GM23248 (cell line): Measurements from ENCODE around the gene TET2. TPM values are rescaled to one million over a fixed set of nuclear protein-coding genes. Genes with fewer than 3 reads are reported as not detected.

Experiments
- DNase-seq: peaks from one replicate; pipeline ENCODE4 v3.0.0-alpha.2; 2015
- H2AFZ ChIP-seq: fragments of 200-600 bp; sonication (generic); 2 replicates; pipeline ENCODE4 v1.6.1; 2016; ENCODE audit warnings: antibody characterized with exemption
- H3F3A ChIP-seq: fragments of 200-600 bp; sonication (generic); 2 replicates; pipeline ENCODE4 v1.6.1; 2016; ENCODE audit warnings: mild to moderate bottlenecking, antibody characterized with exemption, mixed run types; ENCODE audit not compliant: insufficient read depth
- H3K27ac ChIP-seq: fragments of 200-600 bp; sonication (generic); 2 replicates; pipeline ENCODE4 v1.5.1; 2016; ENCODE audit warnings: mild to moderate bottlenecking
- H3K27me3 ChIP-seq: fragments of 200-600 bp; sonication (generic); replicated peaks from 2 replicates; pipeline ENCODE4 v1.6.1; 2016; ENCODE audit warnings: mild to moderate bottlenecking; ENCODE audit not compliant: insufficient read depth
- H3K36me3 ChIP-seq: fragments of 200-600 bp; sonication (generic); 2 replicates; pipeline ENCODE4 v1.6.1; 2016; ENCODE audit warnings: low read depth, mild to moderate bottlenecking
- H3K4me1 ChIP-seq: fragments of 200-600 bp; sonication (generic); 2 replicates; pipeline ENCODE4 v1.6.1; 2016; ENCODE audit warnings: mild to moderate bottlenecking; ENCODE audit not compliant: insufficient read depth
- H3K4me2 ChIP-seq: fragments of 200-600 bp; sonication (generic); one replicate; pipeline ENCODE4 v1.6.1; 2016; ENCODE audit warnings: mild to moderate bottlenecking; ENCODE audit not compliant: unreplicated experiment
- H3K4me3 ChIP-seq: fragments of 200-600 bp; sonication (generic); 2 replicates; pipeline ENCODE4 v1.5.1; 2016; ENCODE audit warnings: mild to moderate bottlenecking
- H3K79me2 ChIP-seq: fragments of 200-600 bp; sonication (generic); 2 replicates; pipeline ENCODE4 v1.6.1; 2016; ENCODE audit warnings: mild to moderate bottlenecking; ENCODE audit not compliant: insufficient read depth
- H3K9ac ChIP-seq: fragments of 200-600 bp; sonication (generic); 2 replicates; pipeline ENCODE4 v1.6.1; 2016; ENCODE audit warnings: mild to moderate bottlenecking
- H3K9me2 ChIP-seq: fragments of 200-600 bp; sonication (generic); 2 replicates; pipeline ENCODE4 v1.6.1; 2016; ENCODE audit warnings: mixed run types, mild to moderate bottlenecking, moderate library complexity; ENCODE audit not compliant: insufficient read depth
- H3K9me3 ChIP-seq: fragments of 200-600 bp; sonication (generic); one replicate; pipeline ENCODE4 v1.6.1; 2017; ENCODE audit warnings: low read depth
- H4K20me1 ChIP-seq: fragments of 200-600 bp; sonication (generic); 2 replicates; pipeline ENCODE4 v1.6.0; 2016; ENCODE audit not compliant: insufficient read depth
- EZH2 ChIP-seq: fragments of 200-600 bp; sonication (generic); IDR thresholded peaks from 2 replicates; pipeline ENCODE4 v1.6.1; 2018; ENCODE audit warnings: antibody characterized with exemption, mild to moderate bottlenecking; ENCODE audit not compliant: insufficient read depth, poor library complexity, severe bottlenecking
- EZH2phosphoT487 ChIP-seq: fragments of 200-600 bp; sonication (generic); IDR thresholded peaks from 2 replicates; pipeline ENCODE4 v1.6.1; 2018; ENCODE audit warnings: antibody characterized with exemption, moderate library complexity, mild to moderate bottlenecking, low read depth; ENCODE audit not compliant: insufficient read depth
- WGBS, 2 experiments: methylation state at CpG; one replicate each; pipeline ENCODE4 v1.1.6; 2015 to 2017; ENCODE audit warnings: low lambda C conversion rate in 2 of 2, low coverage in 1 of 2; ENCODE audit errors: missing lambda C conversion rate in 2 of 2; 5-methylcytosine and 5-hydroxymethylcytosine counted together
- in situ Hi-C: fragments of 300-500 bp; cut with MboI; formaldehyde crosslinking; loops from 2 replicates; pipeline ENCODE4 v1.15.0; 2020
- polyA plus RNA-seq: library from polyadenylated mRNA; unstranded; fragments of >200 nt; fragmentation: Nextera tagmentation; extraction: Ambion mirVana; gene quantifications from 2 replicates; pipeline ENCODE4 v1.2.1, GENCODE V29; 2016
- total RNA-seq: library from RNA; depleted of rRNA; stranded (reverse); fragments of >200 nt; shearing (Covaris generic); gene quantifications from 2 replicates; pipeline ENCODE4 v1.2.3, GENCODE V29; 2014

The TET2 gene
- total and polyA plus RNA-seq, 2 experiments from 2014 or later: 5.6 to 5.7 TPM

GRCh38 chr4:105155426-105155825 is 8.8 kb downstream of the TET2 start:
- in situ Hi-C loops: no loop called here
- Histone ChIP-seq H3K9ac (no peak overlapping the region), H3K4me3 (no peak overlapping the region), H4K20me1 (peaks cover 3% of the 10 kb centered on the region; the same call in 1 of the 2 replicates), H2AFZ (no peak overlapping the region), H3K27me3 (no peaks in the 10 kb centered on the region), H3K9me2 (no peaks in the 10 kb centered on the region), H3K4me2 (no peak overlapping the region), H3K36me3 (no peaks in the 10 kb centered on the region), H3K4me1 (no peaks in the 10 kb centered on the region), H3F3A (no peaks in the 10 kb centered on the region), H3K27ac (no peak overlapping the region), H3K9me3 (no peaks in the 10 kb centered on the region), H3K79me2 (peaks cover 99% of the 10 kb centered on the region)
- WGBS, 2 experiments: 95 to 97% methylated on average over 1 of the region's 1 CpG
- no peak for TF ChIP-seq EZH2phosphoT487
- TF ChIP-seq EZH2: no peak
- no peak for DNase-seq

DNA sequence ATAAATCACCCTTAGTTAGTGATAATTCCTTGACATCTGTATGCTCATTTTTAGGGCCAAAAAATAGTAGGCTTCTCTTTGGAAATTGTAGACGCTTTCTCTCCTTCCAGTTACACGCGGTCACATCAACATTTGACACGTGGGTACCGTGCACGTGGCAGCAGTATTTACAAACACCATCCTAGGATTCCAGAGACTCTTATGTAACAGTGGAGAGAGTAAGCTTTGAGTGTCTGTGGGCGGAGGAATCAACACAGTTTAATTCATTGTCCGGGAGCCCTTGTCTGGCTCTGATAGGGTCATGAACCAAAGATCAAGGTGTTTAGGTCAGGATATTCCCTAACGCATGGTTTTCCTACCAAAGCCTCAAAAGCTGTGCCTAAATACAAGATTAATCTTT is 12.2 kb downstream of the TET2 start:
- H3K4me3 ChIP-seq: no peak overlapping the region

DNA sequence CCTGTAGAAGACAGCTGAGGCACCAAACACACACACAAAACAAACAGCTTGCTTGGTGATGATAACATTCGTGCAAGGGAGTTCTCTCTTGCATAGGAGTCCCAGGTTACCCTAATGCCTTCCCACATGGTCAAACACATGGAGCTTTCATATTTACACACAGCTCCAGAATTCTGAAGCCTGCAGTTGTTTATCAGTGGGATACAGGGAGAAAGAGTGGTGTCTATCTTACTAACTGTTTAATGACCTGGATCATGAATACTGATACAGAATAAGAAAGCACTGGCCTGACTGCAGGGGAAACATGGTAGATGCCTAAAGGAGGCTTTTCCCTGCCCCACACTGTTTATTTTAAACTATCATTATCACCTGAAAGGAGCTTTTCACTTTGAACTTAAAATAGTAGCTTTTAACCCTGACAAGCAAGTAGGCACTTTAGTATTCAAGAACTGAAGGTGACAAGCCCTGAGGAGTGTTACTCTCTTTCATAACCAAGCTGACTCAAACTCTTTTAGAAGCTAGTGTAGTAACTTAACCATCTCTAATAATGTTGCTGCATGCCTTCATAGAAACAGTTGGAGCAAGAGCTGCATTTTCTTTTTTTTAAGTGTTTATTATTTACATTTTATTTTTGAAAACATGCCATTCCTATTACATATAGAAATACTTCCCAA is 15.6 kb downstream of the TET2 start:
- 59% methylated on average over 1 of the region's 1 CpG for whole genome bisulfite sequencing, 2 experiments
- H3K79me2 ChIP-seq: peaks cover 97% of the 10 kb centered on the region

More for the DNA sequence above, 12.2 kb downstream of the TET2 start:
- in situ Hi-C loops: no loop called here
- Histone ChIP-seq H3K9ac (no peak overlapping the region), H3K27me3 (no peaks in the 10 kb centered on the region), H3K4me1 (no peaks in the 10 kb centered on the region), H3K27ac (no peak overlapping the region), H3K79me2 (peaks cover 99% of the 10 kb centered on the region), H3K4me2 (no peak overlapping the region), H3K36me3 (no peaks in the 10 kb centered on the region), H2AFZ (no peak overlapping the region), H4K20me1 (peaks cover 3% of the 10 kb centered on the region; the same call in 1 of the 2 replicates), H3F3A (no peaks in the 10 kb centered on the region), H3K9me2 (no peaks in the 10 kb centered on the region), H3K9me3 (no peaks in the 10 kb centered on the region)
- TF ChIP-seq EZH2 (no peak), EZH2phosphoT487 (no peak)
- DNase-seq: no peak
- WGBS, 2 experiments: 97 to 98% methylated on average over 9 of the region's 9 CpGs

DNA sequence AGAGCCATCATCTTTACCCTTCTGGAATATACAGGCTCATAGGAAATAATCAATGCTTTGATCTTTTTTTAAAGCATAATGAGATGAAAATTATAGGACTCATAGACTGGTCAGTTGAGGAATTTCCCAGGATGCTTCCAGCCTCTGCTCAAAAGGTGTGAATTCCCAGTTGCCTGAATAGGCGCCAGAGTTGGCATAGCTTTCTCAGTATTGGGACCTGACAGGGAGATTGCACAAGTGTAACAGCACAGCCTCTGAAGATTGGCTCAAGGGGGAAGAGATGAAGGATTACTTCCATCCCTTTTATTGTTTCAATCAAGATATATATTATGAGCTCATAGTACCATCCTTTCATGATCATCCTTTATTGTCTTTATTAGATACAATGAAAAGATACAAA is 17.9 kb downstream of the TET2 start:
- in situ Hi-C loops: no loop called here
- H2AFZ ChIP-seq: no peak overlapping the region
- H3K36me3 ChIP-seq: no peaks in the 10 kb centered on the region
- no peak overlapping the region for H3K4me2 ChIP-seq
- TF ChIP-seq EZH2phosphoT487 (no peak), EZH2 (no peak)
- no peaks in the 10 kb centered on the region for H3K9me3 ChIP-seq
- H3F3A ChIP-seq: no peaks in the 10 kb centered on the region
- no peaks in the 10 kb centered on the region for H3K27me3 ChIP-seq
- H3K4me1 ChIP-seq: no peaks in the 10 kb centered on the region
- DNase-seq: no peak
- no peaks in the 10 kb centered on the region for H4K20me1 ChIP-seq
- H3K27ac ChIP-seq: no peak overlapping the region
- H3K9ac ChIP-seq: no peak overlapping the region
- 100% methylated on average over 1 of the region's 1 CpG for WGBS, 2 experiments
- H3K4me3 ChIP-seq: no peak overlapping the region
- H3K9me2 ChIP-seq: no peaks in the 10 kb centered on the region
- H3K79me2 ChIP-seq: peaks cover 97% of the 10 kb centered on the region

More for the DNA sequence above, 15.6 kb downstream of the TET2 start:
- Histone ChIP-seq H3K9me2 (no peaks in the 10 kb centered on the region), H3K27me3 (no peaks in the 10 kb centered on the region), H4K20me1 (no peaks in the 10 kb centered on the region; the same call in 1 of the 2 replicates), H3K36me3 (no peaks in the 10 kb centered on the region), H3K9ac (no peak overlapping the region), H3F3A (no peaks in the 10 kb centered on the region), H3K9me3 (no peaks in the 10 kb centered on the region), H2AFZ (no peak overlapping the region), H3K4me2 (no peak overlapping the region), H3K4me3 (no peak overlapping the region), H3K27ac (no peak overlapping the region), H3K4me1 (no peaks in the 10 kb centered on the region)
- no peak for TF ChIP-seq EZH2
- TF ChIP-seq EZH2phosphoT487: no peak
- no peak for DNase-seq
- in situ Hi-C loops: no loop called here
